Liver (tissue), 3 donors: ENCODE results near the gene LRRC72.

Experiments used
- ATF3 ChIP-seq: IDR thresholded peaks from 2 replicates; pipeline ENCODE4 v1.6.1; 2016; ENCODE audit warnings: antibody characterized with exemption
- EGR1 ChIP-seq, 2 donors: IDR thresholded peaks; 2 replicates each; pipeline ENCODE4 v1.6.1; 2016 to 2018; ENCODE audit warnings: antibody characterized with exemption in 2 of 2, low read depth in 2 of 2
- FOXA1 ChIP-seq: IDR thresholded peaks from 2 replicates; pipeline ENCODE4 v1.6.1; 2016; ENCODE audit warnings: antibody characterized with exemption
- GABPA ChIP-seq, 2 donors: IDR thresholded peaks in 1 of 2; conservative IDR thresholded peaks in 1 of 2; 2 replicates each; pipeline ENCODE4 v1.6.1; 2016; ENCODE audit warnings: antibody characterized with exemption in 2 of 2, mild to moderate bottlenecking in 1 of 2, moderate library complexity in 1 of 2
- HNF4A ChIP-seq, 2 donors: conservative IDR thresholded peaks; 2 replicates each; pipeline ENCODE4 v1.6.1; 2016; ENCODE audit warnings: antibody characterized with exemption in 2 of 2, mild to moderate bottlenecking in 2 of 2
- JUND ChIP-seq, 2 donors: IDR thresholded peaks; 2 replicates each; pipeline ENCODE4 v1.6.1; 2016; ENCODE audit warnings: antibody characterized with exemption in 2 of 2
- MAX ChIP-seq: IDR thresholded peaks from 2 replicates; pipeline ENCODE4 v1.6.1; 2016; ENCODE audit warnings: antibody characterized with exemption
- REST ChIP-seq: IDR thresholded peaks from 2 replicates; pipeline ENCODE4 v1.6.1; 2016; ENCODE audit warnings: antibody characterized with exemption, mild to moderate bottlenecking
- SP1 ChIP-seq: IDR thresholded peaks from 2 replicates; pipeline ENCODE4 v1.6.1; 2018; ENCODE audit warnings: antibody characterized with exemption, mild to moderate bottlenecking
- TAF1 ChIP-seq: conservative IDR thresholded peaks from 2 replicates; pipeline ENCODE4 v1.6.1; 2016; ENCODE audit warnings: antibody characterized with exemption, mild to moderate bottlenecking
- YY1 ChIP-seq: IDR thresholded peaks from 2 replicates; pipeline ENCODE4 v1.6.1; 2016; ENCODE audit warnings: antibody characterized with exemption, mild to moderate bottlenecking
- TF ChIP-seq, protein P1 (sequence below): fragments of 150-350 bp; IDR thresholded peaks from 2 replicates; pipeline ENCODE4 v1.5.1; 2017; ENCODE audit warnings: improper control_type of control experiment, low read depth, low read length; ENCODE audit not compliant: missing input control
- donor health status: healthy.
- donor health status: healthy.

- TF ChIP-seq, protein P1, sequence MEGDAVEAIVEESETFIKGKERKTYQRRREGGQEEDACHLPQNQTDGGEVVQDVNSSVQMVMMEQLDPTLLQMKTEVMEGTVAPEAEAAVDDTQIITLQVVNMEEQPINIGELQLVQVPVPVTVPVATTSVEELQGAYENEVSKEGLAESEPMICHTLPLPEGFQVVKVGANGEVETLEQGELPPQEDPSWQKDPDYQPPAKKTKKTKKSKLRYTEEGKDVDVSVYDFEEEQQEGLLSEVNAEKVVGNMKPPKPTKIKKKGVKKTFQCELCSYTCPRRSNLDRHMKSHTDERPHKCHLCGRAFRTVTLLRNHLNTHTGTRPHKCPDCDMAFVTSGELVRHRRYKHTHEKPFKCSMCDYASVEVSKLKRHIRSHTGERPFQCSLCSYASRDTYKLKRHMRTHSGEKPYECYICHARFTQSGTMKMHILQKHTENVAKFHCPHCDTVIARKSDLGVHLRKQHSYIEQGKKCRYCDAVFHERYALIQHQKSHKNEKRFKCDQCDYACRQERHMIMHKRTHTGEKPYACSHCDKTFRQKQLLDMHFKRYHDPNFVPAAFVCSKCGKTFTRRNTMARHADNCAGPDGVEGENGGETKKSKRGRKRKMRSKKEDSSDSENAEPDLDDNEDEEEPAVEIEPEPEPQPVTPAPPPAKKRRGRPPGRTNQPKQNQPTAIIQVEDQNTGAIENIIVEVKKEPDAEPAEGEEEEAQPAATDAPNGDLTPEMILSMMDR: no peak
- TF ChIP-seq JUND (IDR thresholded peaks at IDR 0.05): no peak
- no peak for TF ChIP-seq YY1
- TF ChIP-seq TAF1: no peak
- no peak for TF ChIP-seq GABPA (IDR thresholded peaks at IDR 0.05 in 1 of 2, conservative IDR thresholded peaks at IDR 0.05 in 1 of 2)
- no peak for TF ChIP-seq REST
- no peak for TF ChIP-seq MAX
- TF ChIP-seq ATF3: no peak
- TF ChIP-seq EGR1 (IDR thresholded peaks at IDR 0.05; ENCODE audit: low read depth in 2 of 2): no peak
- no peak for TF ChIP-seq SP1
- TF ChIP-seq FOXA1: no peak
- TF ChIP-seq HNF4A (conservative IDR thresholded peaks at IDR 0.05): no peak
Observed at GRCh38 chr7:16559497-16560179, 33.0 kb downstream of the LRRC72 start.
